MG63 (cell line): ENCODE data around the gene ZNF219. TPM values are rescaled to one million over a fixed set of nuclear protein-coding genes. Genes with fewer than 3 reads are reported as not detected.

Experiments
- DNase-seq: peaks from one replicate; pipeline ENCODE4 v3.0.0-alpha.2; 2020
- H3K27me3 ChIP-seq: fragments of 250-450 bp; sonication (Bioruptor Pico); 2 replicates; pipeline ENCODE4 v1.5.1; 2020; ENCODE audit warnings: mild to moderate bottlenecking, moderate library complexity
- H3K36me3 ChIP-seq: fragments of 250-450 bp; sonication (Bioruptor Pico); 2 replicates; pipeline ENCODE4 v1.5.1; 2020; ENCODE audit warnings: mild to moderate bottlenecking, moderate library complexity
- H3K4me3 ChIP-seq: fragments of 250-450 bp; sonication (Bioruptor Pico); 2 replicates; pipeline ENCODE4 v1.5.1; 2020; ENCODE audit warnings: mild to moderate bottlenecking, moderate library complexity
- H3K9me3 ChIP-seq: fragments of 250-450 bp; sonication (Bioruptor Pico); 2 replicates; pipeline ENCODE4 v1.5.1; 2020; ENCODE audit warnings: mild to moderate bottlenecking, moderate library complexity
- total RNA-seq: library from RNA; depleted of rRNA; stranded (reverse); fragments of >200 nt; shearing (Covaris generic); gene quantifications from 2 replicates; pipeline ENCODE4 v1.2.3, GENCODE V29; 2014; ENCODE audit warnings: low replicate concordance; rRNA removed

Gene ZNF219
- 14.4 and 33.3 TPM in 2 replicates for total RNA-seq

DNA sequence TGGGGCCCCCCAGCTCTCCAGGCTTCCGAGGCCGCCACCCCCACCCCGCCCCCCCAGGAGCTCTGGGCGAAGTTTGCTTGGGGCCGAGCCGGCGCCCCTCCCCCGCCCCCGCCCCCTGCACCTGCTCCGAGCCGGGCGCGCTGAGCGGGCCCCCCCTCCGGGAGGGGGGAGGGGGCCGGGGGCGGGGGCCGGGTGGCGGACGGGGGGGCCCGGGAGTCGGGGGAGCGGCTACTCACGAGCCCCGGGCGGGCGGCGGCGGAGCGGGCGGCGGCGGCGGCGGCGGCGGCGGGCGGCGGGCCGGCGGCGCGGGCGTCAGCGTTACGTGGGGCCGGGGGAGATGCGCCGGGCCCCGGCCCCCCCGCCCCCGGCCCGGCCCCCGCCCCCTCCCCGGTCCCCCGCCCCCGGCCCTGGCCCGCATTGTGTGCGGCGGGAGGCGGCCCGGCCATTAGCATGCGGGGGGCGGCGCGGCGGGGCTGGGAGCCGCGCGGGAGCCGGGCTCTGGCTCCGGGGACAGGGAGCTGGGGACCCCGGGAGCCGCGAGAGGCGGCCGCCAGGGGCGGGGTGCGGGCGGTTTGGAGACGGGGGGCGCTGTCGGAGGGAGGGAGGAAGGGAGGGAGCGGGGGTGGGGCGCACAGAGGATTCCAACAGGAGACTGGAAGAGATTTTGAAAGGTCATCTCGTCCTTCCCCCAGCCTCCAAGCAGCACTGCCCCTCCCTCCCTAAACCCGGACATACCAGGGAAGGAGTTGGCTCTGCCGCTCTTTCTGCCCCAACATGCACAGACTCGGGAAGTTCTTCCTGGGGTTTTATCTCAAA is at the start of gene ZNF219:
ZNF219 (minus strand) TSS at position 580 of the 816 bp plus-strand sequence. CDS start 5,064 bp downstream, outside the sequence.
- no peaks in the 10 kb centered on the region for H3K36me3 ChIP-seq
- no peaks in the 10 kb centered on the region for H3K27me3 ChIP-seq
- no peaks in the 10 kb centered on the region for H3K9me3 ChIP-seq
- peak within 1 kb of the TSS; percentile 61 for H3K4me3 ChIP-seq
- peak; percentile 65 for DNase-seq

DNA sequence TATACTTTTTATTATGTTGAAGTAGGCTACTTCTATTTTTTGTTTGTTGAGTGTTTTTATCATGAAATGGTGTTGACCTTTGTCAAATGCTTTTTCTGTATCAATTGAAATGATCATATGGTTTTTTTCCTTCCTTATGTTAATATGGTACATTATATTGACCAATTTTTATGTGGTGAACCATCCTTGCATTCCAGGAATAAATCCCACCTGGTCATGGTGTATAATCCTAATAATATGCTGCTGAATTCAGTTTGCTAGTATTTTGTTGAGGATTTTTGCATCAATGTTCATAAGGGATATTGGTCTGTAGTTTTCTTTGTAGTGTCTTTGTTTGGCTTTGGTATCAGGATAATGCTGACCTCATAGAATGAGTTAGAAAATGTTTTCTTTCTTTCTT is 47.0 kb upstream of the ZNF219 start:
- no peak overlapping the region for H3K4me3 ChIP-seq
- H3K9me3 ChIP-seq, result no peaks in the 10 kb centered on the region
- no peak for DNase-seq
- no peaks in the 10 kb centered on the region for H3K27me3 ChIP-seq
- H3K36me3 ChIP-seq, result no peaks in the 10 kb centered on the region

DNA sequence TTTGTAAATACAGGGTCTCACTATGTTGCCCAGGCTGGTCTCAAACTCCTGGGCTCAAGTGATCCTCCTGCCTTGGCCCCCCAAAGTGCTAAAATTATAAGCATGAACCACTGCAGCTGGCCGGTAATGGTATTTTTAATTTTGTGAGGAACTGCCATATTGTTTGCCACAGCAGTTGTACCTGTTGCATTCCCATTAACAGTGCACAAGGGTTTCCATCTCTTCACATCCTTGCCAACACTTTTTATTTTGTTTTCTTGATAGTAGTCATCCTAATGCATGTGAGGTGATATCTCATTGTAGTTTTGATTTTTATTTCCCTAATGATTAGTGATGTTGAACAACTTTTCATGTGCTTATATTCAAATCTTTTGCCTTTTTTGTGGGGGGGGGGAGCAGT is 43.9 kb upstream of the ZNF219 start:
- Histone ChIP-seq H3K4me3 (no peak overlapping the region), H3K9me3 (no peaks in the 10 kb centered on the region), H3K27me3 (no peaks in the 10 kb centered on the region), H3K36me3 (no peaks in the 10 kb centered on the region)
- no peak for DNase-seq

DNA sequence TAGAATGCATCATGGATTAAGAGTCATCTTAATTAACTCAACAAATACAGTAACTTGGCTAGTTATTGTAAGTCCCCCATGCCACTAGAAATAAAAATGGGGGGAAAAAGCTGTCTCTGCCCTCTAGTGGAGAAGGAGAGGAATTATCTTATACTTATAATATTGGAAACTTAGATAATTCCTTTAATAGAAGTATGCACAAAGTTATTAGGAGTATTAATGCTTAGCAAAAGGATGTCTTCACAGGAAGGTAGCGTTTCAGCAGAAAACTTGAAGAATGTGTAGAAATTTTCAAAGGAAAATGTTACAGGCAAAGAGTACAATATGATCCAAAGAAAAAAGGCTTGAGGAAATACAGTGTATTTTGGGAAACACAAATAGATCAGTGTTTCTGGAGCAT is 37.6 kb upstream of the ZNF219 start:
- Histone ChIP-seq H3K4me3 (no peak overlapping the region), H3K9me3 (no peaks in the 10 kb centered on the region), H3K36me3 (no peaks in the 10 kb centered on the region), H3K27me3 (no peaks in the 10 kb centered on the region)
- no peak for DNase-seq

GRCh38 chr14:21133901-21134300 is 35.4 kb upstream of the ZNF219 start:
- Histone ChIP-seq H3K4me3 (no peak overlapping the region), H3K9me3 (no peaks in the 10 kb centered on the region), H3K36me3 (no peaks in the 10 kb centered on the region), H3K27me3 (peaks cover 3% of the 10 kb centered on the region; the same call in 1 of the 2 replicates)
- DNase-seq, result no peak

DNA sequence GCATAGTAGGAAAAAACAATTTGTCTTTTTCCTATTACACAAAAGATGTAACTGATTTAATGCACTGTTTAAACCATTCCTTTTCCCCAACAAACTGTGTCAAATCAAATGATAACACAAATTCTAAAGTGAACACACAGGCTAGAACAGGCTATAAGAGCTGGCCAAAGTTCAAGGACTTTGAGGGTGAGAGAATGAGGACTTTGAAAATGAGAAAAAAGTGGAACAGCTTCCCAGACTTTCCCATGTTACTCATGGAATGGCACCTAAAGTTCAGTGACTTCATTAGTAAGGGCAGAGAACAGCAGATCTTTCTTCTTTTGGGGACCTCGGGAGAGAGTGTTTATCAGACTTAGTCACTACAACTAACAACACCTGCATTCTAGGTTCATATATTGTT is 25.0 kb upstream of the ZNF219 start:
- no peak for DNase-seq
- Histone ChIP-seq H3K27me3 (no peaks in the 10 kb centered on the region), H3K36me3 (no peaks in the 10 kb centered on the region), H3K4me3 (no peak overlapping the region), H3K9me3 (no peaks in the 10 kb centered on the region)

GRCh38 chr14:21121122-21121521 is 22.7 kb upstream of the ZNF219 start:
- DNase-seq, result no peak
- H3K27me3 ChIP-seq, result no peaks in the 10 kb centered on the region

DNA sequence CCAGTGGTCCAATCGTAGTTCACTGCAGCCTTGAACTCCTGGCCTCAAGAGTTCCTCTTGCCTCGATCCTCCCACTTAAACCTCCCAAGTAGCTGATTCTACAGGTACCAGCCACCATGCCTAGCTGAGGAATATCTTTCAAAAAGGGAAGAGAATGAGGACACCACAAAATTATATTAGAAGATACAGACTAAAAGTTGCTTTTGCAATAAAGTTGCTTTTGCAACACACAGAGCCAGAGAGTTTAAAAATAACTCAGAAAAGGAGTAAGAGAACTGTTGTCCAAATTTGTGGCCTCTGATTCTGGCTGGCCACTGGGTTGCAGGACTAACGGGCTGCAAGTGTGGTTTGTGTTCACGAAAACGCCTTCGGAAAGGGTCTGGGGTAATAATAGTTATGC is 22.2 kb upstream of the ZNF219 start:
- Histone ChIP-seq H3K36me3 (no peaks in the 10 kb centered on the region), H3K9me3 (no peaks in the 10 kb centered on the region), H3K4me3 (no peak overlapping the region), H3K27me3 (no peaks in the 10 kb centered on the region)
- DNase-seq, result no peak

More at GRCh38 chr14:21121122-21121521, 22.7 kb upstream of the ZNF219 start:
- Histone ChIP-seq H3K36me3 (no peaks in the 10 kb centered on the region), H3K4me3 (no peak overlapping the region), H3K9me3 (no peaks in the 10 kb centered on the region)

DNA sequence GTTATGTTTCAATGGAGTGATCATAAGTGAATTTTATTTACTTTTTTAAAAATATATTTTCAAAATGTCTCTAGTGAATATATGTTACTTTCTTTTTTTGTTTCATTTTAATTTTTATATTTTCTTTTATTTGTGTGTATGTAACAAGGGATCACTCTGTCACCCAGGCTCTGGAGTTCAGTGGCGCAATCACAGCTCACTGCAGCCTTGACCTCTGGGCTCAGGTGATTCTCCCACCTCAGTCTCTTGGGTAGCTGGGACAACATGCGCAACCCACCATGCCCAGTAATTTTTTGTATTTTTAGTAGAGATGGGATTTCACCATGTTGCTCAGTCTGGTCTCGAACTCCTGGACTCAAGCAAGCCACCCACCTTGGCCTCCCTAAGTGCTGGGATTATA is 20.5 kb upstream of the ZNF219 start:
- Histone ChIP-seq H3K9me3 (no peaks in the 10 kb centered on the region), H3K4me3 (no peak overlapping the region), H3K27me3 (no peaks in the 10 kb centered on the region), H3K36me3 (no peaks in the 10 kb centered on the region)
- no peak for DNase-seq

GRCh38 chr14:21113369-21113768 is 14.9 kb upstream of the ZNF219 start:
- no peak overlapping the region for H3K4me3 ChIP-seq
- DNase-seq, result no peak
- no peaks in the 10 kb centered on the region for H3K36me3 ChIP-seq
- no peaks in the 10 kb centered on the region for H3K27me3 ChIP-seq
- H3K9me3 ChIP-seq, result no peaks in the 10 kb centered on the region

DNA sequence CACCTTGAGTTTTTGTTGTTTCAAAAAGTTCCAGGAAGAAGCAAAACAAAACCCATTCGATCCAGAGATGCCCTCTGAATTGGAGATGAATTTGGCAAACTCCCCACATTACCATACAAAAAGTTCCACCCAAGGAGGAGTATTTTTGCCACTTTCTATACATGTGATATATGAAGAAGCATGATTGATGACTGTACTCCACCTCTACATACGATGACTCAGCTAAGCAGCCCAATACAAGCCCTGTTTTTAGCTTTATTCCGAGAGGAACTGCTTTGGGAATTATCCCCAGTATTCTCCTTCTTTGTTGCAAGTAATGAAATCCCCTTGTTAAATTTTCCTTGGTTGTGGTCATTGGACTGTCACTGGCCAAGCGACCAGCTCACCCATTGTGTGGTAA is 13.8 kb upstream of the ZNF219 start:
- no peak for DNase-seq
- no peaks in the 10 kb centered on the region for H3K36me3 ChIP-seq
- H3K4me3 ChIP-seq, result no peak overlapping the region
- H3K27me3 ChIP-seq, result no peaks in the 10 kb centered on the region
- no peaks in the 10 kb centered on the region for H3K9me3 ChIP-seq

GRCh38 chr14:21109377-21110138 is 11.1 kb upstream of the ZNF219 start:
- no peak overlapping the region for H3K4me3 ChIP-seq
- H3K36me3 ChIP-seq, result no peaks in the 10 kb centered on the region
- no peaks in the 10 kb centered on the region for H3K9me3 ChIP-seq
- no peaks in the 10 kb centered on the region for H3K27me3 ChIP-seq
- DNase-seq, result no peak

DNA sequence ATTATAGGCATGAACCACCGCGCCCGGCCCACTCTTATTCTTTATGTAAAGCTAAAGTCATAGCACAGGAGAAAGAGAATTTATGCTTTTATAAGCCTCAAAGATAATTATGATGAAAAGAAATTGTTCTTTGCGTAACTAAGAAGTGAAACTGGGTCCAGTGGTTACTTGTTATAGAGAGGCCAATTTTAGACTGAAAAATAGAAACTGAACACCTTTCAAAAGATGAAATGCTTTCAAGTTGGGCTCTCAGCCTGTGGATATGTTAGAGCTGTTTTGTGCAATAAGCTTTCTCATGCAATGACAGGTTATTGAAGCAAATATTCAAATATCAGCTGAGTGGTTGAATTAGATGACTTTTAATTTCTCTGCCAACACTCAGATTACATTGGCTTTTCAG is 10.3 kb upstream of the ZNF219 start:
- DNase-seq, result no peak
- H3K27me3 ChIP-seq, result no peaks in the 10 kb centered on the region
- H3K36me3 ChIP-seq, result no peaks in the 10 kb centered on the region
- no peaks in the 10 kb centered on the region for H3K9me3 ChIP-seq
- H3K4me3 ChIP-seq, result no peak overlapping the region

- Histone ChIP-seq H3K27me3 (no peaks in the 10 kb centered on the region), H3K36me3 (no peaks in the 10 kb centered on the region), H3K4me3 (no peak overlapping the region), H3K9me3 (no peaks in the 10 kb centered on the region)
- no peak for DNase-seq
Observed at GRCh38 chr14:21107283-21107800, 8.9 kb upstream of the ZNF219 start.

DNA sequence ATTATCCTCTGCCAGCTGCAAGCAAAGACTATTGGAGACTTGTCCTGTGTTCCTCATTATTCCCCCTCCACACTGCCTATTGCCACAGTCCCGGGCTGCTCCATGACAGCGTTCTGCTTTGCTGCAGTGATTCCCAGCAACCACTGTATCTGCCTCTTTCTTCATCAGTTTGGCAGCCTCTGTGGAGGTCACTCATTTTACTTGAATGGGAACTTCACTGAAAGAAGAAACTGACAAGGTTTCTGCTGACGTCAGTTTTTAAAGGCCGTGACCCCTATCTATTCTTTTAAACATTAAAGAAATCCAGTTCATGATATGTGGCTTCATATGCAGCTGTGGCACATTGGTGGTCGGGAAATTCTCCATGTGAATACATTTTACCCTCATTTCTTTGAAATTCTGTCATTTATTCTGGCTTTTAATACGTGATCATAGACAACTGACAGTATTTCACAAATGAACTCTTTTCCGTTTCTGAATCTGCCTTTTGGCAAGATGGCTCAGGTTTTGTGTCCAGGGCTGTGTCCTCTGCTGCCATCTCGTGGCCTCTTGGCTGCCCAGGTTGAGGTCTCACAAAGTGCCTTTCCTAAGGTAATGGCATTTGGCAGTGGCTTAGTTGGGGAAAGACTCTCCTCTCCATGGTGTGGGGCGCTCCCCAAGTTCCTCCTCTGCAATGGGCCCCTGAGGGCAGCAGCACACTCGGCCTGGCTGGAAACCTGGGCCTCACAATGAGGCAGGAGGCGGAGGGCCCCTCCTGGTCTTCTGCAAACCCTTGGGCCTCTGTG is 8.2 kb upstream of the ZNF219 start:
- H3K4me3 ChIP-seq, result no peak overlapping the region
- H3K27me3 ChIP-seq, result no peaks in the 10 kb centered on the region
- H3K9me3 ChIP-seq, result no peaks in the 10 kb centered on the region
- no peaks in the 10 kb centered on the region for H3K36me3 ChIP-seq
- DNase-seq, result peak; percentile 59

GRCh38 chr14:21106176-21106497 is 7.7 kb upstream of the ZNF219 start:
- Histone ChIP-seq H3K36me3 (no peaks in the 10 kb centered on the region), H3K4me3 (no peak overlapping the region), H3K27me3 (no peaks in the 10 kb centered on the region), H3K9me3 (no peaks in the 10 kb centered on the region)
- no peak for DNase-seq

GRCh38 chr14:21105095-21105494 is 6.6 kb upstream of the ZNF219 start:
- no peak overlapping the region for H3K4me3 ChIP-seq
- DNase-seq, result no peak
- H3K9me3 ChIP-seq, result no peaks in the 10 kb centered on the region
- H3K36me3 ChIP-seq, result no peaks in the 10 kb centered on the region
- H3K27me3 ChIP-seq, result no peaks in the 10 kb centered on the region
